ENCODE data around the gene CHST11.

CHST11 gene

GRCh38 chr12:104719700-104720338, 263.1 kb downstream of the CHST11 start:
- Histone ChIP-seq H3K9ac (ENCODE audit: low read length) (no peak overlapping the region), H3K9me3 (ENCODE audit: low read length) (no peaks in the 10 kb centered on the region), H3K36me3 (ENCODE audit: insufficient read depth, low read length) (no peaks in the 10 kb centered on the region), H3K4me3 (ENCODE audit: low read depth in 1 of 2, low read length in 2 of 2) (no peak overlapping the region), H3K27me3 (ENCODE audit: control insufficient read depth in 1 of 2, insufficient read depth in 2 of 2, low read length in 2 of 2) (no peaks in the 10 kb centered on the region), H3K27ac (ENCODE audit: low read depth, low read length) (no peak overlapping the region), H3K4me1 (ENCODE audit: insufficient read depth, low read length) (peaks cover 39% of the 10 kb centered on the region)

GRCh38 chr12:104720339-104721038, 263.7 kb downstream of the CHST11 start:
- Histone ChIP-seq H3K9ac (ENCODE audit: low read length) (no peak overlapping the region), H3K4me3 (ENCODE audit: low read depth in 1 of 2, low read length in 2 of 2) (no peak overlapping the region), H3K27me3 (ENCODE audit: control insufficient read depth in 1 of 2, insufficient read depth in 2 of 2, low read length in 2 of 2) (no peaks in the 10 kb centered on the region), H3K36me3 (ENCODE audit: insufficient read depth, low read length) (no peaks in the 10 kb centered on the region), H3K4me1 (ENCODE audit: insufficient read depth, low read length) (peaks cover 36% of the 10 kb centered on the region), H3K9me3 (ENCODE audit: low read length) (no peaks in the 10 kb centered on the region), H3K27ac (ENCODE audit: low read depth, low read length) (peak overlapping the region; percentile 7)

DNA sequence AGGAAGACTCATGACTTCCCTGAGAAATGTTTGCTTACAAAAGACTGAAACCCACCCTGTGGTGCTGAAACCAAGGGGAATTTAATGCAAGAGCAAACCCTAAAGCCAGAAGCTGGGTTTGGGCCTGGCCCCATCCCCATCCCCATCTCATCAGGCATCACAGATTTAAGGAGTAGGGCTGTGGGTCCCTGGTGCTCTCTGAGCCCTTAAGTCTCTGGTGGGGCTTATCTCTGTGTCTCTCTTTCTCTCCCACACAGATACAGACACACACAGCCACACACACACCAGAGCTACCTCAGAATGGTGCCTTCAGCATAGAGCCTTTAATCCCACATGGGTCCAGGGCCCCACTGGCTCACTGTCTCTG, 264.3 kb downstream of the CHST11 start:
- Histone ChIP-seq H3K4me3 (ENCODE audit: low read depth in 1 of 2, low read length in 2 of 2) (no peak overlapping the region), H3K9me3 (ENCODE audit: low read length) (no peaks in the 10 kb centered on the region), H3K4me1 (ENCODE audit: insufficient read depth, low read length) (peaks cover 31% of the 10 kb centered on the region), H3K36me3 (ENCODE audit: insufficient read depth, low read length) (no peaks in the 10 kb centered on the region), H3K9ac (ENCODE audit: low read length) (no peak overlapping the region), H3K27ac (ENCODE audit: low read depth, low read length) (peak overlapping the region; percentile 7), H3K27me3 (ENCODE audit: control insufficient read depth in 1 of 2, insufficient read depth in 2 of 2, low read length in 2 of 2) (no peaks in the 10 kb centered on the region)

GRCh38 chr12:104721936-104722335, 265.2 kb downstream of the CHST11 start:
- Histone ChIP-seq H3K36me3 (ENCODE audit: insufficient read depth, low read length) (no peaks in the 10 kb centered on the region), H3K4me3 (ENCODE audit: low read depth in 1 of 2, low read length in 2 of 2) (no peak overlapping the region), H3K4me1 (ENCODE audit: insufficient read depth, low read length) (peaks cover 30% of the 10 kb centered on the region), H3K27ac (ENCODE audit: low read depth, low read length) (no peak overlapping the region), H3K9ac (ENCODE audit: low read length) (no peak overlapping the region), H3K9me3 (ENCODE audit: low read length) (no peaks in the 10 kb centered on the region), H3K27me3 (ENCODE audit: control insufficient read depth in 1 of 2, insufficient read depth in 2 of 2, low read length in 2 of 2) (no peaks in the 10 kb centered on the region)

DNA sequence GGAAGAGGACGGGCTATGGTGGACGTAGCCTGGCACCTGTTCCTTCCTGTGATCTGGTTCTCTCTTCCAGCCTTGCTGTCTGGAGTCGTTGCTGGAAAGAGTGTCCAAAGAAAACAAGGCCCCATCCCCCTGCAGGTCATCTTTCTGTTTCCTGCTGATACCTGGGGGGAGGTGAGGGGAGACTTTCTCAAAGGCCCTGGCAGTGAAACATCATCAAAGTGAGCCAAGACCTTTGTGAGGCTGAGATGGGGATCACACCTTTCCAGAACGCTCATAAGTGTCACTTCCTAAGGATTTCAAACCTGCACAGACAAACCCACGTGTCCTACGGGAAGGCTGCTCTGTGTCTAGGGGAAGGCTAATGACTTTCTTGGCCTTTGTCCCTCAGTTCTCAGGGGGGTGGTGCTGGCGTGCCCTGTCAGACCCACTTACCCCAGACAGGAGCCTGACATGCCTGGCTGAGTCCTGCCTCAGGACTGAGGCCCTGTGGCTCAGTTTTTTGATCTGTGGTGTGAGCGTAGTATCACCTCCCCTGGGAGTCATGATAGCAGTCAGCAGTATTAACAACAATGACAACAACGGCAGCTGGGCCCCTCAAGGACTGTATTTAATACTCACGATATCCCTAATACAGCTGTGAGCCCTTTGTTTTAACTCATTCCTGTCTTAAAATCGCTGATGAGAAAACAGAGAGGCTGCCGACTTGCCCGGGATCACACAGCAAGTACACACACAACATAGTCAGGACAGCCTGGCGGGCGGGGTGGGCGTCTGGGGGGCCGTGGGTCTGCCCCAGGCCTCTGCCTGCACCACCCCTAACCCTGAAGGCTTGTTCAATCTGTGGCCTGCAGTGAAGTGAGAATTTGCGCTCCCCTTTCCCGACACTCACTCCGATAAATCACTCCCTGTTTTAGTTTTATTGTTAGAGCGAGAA, 266.1 kb downstream of the CHST11 start:
- Histone ChIP-seq H3K27ac (ENCODE audit: low read depth, low read length) (peak overlapping the region; percentile 21), H3K9me3 (ENCODE audit: low read length) (no peaks in the 10 kb centered on the region), H3K4me3 (ENCODE audit: low read depth in 1 of 2, low read length in 2 of 2) (peak overlapping the region in 1 of 2 donors; percentile 1), H3K36me3 (ENCODE audit: insufficient read depth, low read length) (no peaks in the 10 kb centered on the region), H3K27me3 (ENCODE audit: control insufficient read depth in 1 of 2, insufficient read depth in 2 of 2, low read length in 2 of 2) (no peaks in the 10 kb centered on the region), H3K4me1 (ENCODE audit: insufficient read depth, low read length) (peaks cover 30% of the 10 kb centered on the region), H3K9ac (ENCODE audit: low read length) (no peak overlapping the region)

GRCh38 chr12:104723895-104724294, 267.1 kb downstream of the CHST11 start:
- Histone ChIP-seq H3K27me3 (ENCODE audit: control insufficient read depth in 1 of 2, insufficient read depth in 2 of 2, low read length in 2 of 2) (no peaks in the 10 kb centered on the region), H3K4me3 (ENCODE audit: low read depth in 1 of 2, low read length in 2 of 2) (no peak overlapping the region), H3K4me1 (ENCODE audit: insufficient read depth, low read length) (peaks cover 22% of the 10 kb centered on the region), H3K9ac (ENCODE audit: low read length) (no peak overlapping the region), H3K27ac (ENCODE audit: low read depth, low read length) (no peak overlapping the region), H3K9me3 (ENCODE audit: low read length) (no peaks in the 10 kb centered on the region), H3K36me3 (ENCODE audit: insufficient read depth, low read length) (no peaks in the 10 kb centered on the region)

DNA sequence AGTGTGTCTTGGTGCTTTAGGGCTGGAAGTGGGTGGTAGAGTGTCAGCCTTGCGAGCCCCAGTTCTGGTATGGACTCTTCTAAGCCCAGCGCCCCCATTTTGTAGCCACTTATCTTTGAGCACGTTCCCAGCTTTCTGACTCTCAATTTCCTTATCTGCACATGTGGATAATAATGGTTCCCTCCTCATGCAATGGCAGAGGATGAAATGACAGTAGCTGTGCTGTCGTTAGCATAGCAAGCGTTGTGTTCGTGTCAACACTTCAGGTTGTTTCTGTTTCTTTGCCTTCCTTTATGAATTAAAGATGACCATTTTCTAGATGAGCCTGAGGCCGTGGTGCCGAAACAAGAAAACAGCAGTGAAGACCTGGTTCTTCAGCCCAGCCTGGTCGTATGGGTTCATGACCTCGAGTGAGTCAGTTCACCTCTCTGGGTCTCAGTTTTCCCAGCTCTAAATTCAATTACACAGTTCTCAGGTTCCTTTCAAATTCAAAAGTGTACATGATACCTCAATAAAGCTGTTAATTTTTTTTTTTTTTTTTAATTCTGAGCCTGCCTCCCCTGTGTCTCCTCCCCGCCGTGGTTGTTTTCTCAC, 268.3 kb downstream of the CHST11 start:
- H3K27ac ChIP-seq (ENCODE audit: low read depth, low read length), result no peak overlapping the region
- no peaks in the 10 kb centered on the region for H3K36me3 ChIP-seq (ENCODE audit: insufficient read depth, low read length)
- no peaks in the 10 kb centered on the region for H3K9me3 ChIP-seq (ENCODE audit: low read length)
- no peak overlapping the region for H3K4me3 ChIP-seq (ENCODE audit: low read depth in 1 of 2, low read length in 2 of 2)
- no peak overlapping the region for H3K9ac ChIP-seq (ENCODE audit: low read length)
- H3K4me1 ChIP-seq (ENCODE audit: insufficient read depth, low read length), result peaks cover 12% of the 10 kb centered on the region
- H3K27me3 ChIP-seq (ENCODE audit: control insufficient read depth in 1 of 2, insufficient read depth in 2 of 2, low read length in 2 of 2), result no peaks in the 10 kb centered on the region

- Histone ChIP-seq H3K27me3 (ENCODE audit: control insufficient read depth in 1 of 2, insufficient read depth in 2 of 2, low read length in 2 of 2) (no peaks in the 10 kb centered on the region), H3K4me1 (ENCODE audit: insufficient read depth, low read length) (peaks cover 17% of the 10 kb centered on the region), H3K27ac (ENCODE audit: low read depth, low read length) (no peak overlapping the region), H3K9me3 (ENCODE audit: low read length) (no peaks in the 10 kb centered on the region), H3K4me3 (ENCODE audit: low read depth in 1 of 2, low read length in 2 of 2) (no peak overlapping the region), H3K36me3 (ENCODE audit: insufficient read depth, low read length) (no peaks in the 10 kb centered on the region), H3K9ac (ENCODE audit: low read length) (no peak overlapping the region)
Measured at GRCh38 chr12:104725610-104726009, 268.9 kb downstream of the CHST11 start.

GRCh38 chr12:104727726-104728465, 271.1 kb downstream of the CHST11 start:
- Histone ChIP-seq H3K4me1 (ENCODE audit: insufficient read depth, low read length) (peaks cover 18% of the 10 kb centered on the region), H3K9me3 (ENCODE audit: low read length) (no peaks in the 10 kb centered on the region), H3K27ac (ENCODE audit: low read depth, low read length) (no peak overlapping the region), H3K36me3 (ENCODE audit: insufficient read depth, low read length) (no peaks in the 10 kb centered on the region), H3K9ac (ENCODE audit: low read length) (no peak overlapping the region), H3K27me3 (ENCODE audit: control insufficient read depth in 1 of 2, insufficient read depth in 2 of 2, low read length in 2 of 2) (no peaks in the 10 kb centered on the region), H3K4me3 (ENCODE audit: low read depth in 1 of 2, low read length in 2 of 2) (no peak overlapping the region)

- Histone ChIP-seq H3K4me1 (ENCODE audit: insufficient read depth, low read length) (peaks cover 11% of the 10 kb centered on the region), H3K27me3 (ENCODE audit: control insufficient read depth in 1 of 2, insufficient read depth in 2 of 2, low read length in 2 of 2) (no peaks in the 10 kb centered on the region), H3K4me3 (ENCODE audit: low read depth in 1 of 2, low read length in 2 of 2) (no peak overlapping the region), H3K36me3 (ENCODE audit: insufficient read depth, low read length) (no peaks in the 10 kb centered on the region), H3K9me3 (ENCODE audit: low read length) (no peaks in the 10 kb centered on the region), H3K27ac (ENCODE audit: low read depth, low read length) (no peak overlapping the region), H3K9ac (ENCODE audit: low read length) (no peak overlapping the region)
Measured at GRCh38 chr12:104729091-104729490, 272.3 kb downstream of the CHST11 start.
